SK-N-MC (cell line): ENCODE measurements around the gene AKR1C8.

Experiments
- EZH2 ChIP-seq: fragments of 200-600 bp; sonication (generic); IDR thresholded peaks from one replicate; pipeline ENCODE4 v1.6.1; 2017; ENCODE audit warnings: antibody characterized with exemption
- FOXP2 ChIP-seq: optimal IDR thresholded peaks from 2 replicates; pipeline ENCODE3; 2011; ENCODE audit warnings: mild to moderate bottlenecking, moderate library complexity; ENCODE audit not compliant: insufficient read depth; ENCODE audit errors: extremely low read length, control extremely low read depth
- POLR2AphosphoS5 ChIP-seq: IDR thresholded peaks from 2 replicates; pipeline ENCODE4 v1.6.1; 2012; ENCODE audit warnings: mild to moderate bottlenecking, low read depth, low read length, borderline replicate concordance

- TF ChIP-seq POLR2AphosphoS5, result no peak
- no peak for TF ChIP-seq EZH2
- no peak for TF ChIP-seq FOXP2
Measured at GRCh38 chr10:5198386-5198785, 13.4 kb upstream of the AKR1C8 start.
